GM12873 (cell line): ENCODE results near the gene ETV5.

ENCODE experiments used
- TF ChIP-seq, protein P1 (sequence below): IDR thresholded peaks from 2 replicates; pipeline ENCODE4 v1.5.1; 2012; ENCODE audit warnings: low read depth, mild to moderate bottlenecking, moderate library complexity, low read length, control low read depth; ENCODE audit not compliant: insufficient read depth; ENCODE audit errors: missing control alignments

The ETV5 gene

DNA sequence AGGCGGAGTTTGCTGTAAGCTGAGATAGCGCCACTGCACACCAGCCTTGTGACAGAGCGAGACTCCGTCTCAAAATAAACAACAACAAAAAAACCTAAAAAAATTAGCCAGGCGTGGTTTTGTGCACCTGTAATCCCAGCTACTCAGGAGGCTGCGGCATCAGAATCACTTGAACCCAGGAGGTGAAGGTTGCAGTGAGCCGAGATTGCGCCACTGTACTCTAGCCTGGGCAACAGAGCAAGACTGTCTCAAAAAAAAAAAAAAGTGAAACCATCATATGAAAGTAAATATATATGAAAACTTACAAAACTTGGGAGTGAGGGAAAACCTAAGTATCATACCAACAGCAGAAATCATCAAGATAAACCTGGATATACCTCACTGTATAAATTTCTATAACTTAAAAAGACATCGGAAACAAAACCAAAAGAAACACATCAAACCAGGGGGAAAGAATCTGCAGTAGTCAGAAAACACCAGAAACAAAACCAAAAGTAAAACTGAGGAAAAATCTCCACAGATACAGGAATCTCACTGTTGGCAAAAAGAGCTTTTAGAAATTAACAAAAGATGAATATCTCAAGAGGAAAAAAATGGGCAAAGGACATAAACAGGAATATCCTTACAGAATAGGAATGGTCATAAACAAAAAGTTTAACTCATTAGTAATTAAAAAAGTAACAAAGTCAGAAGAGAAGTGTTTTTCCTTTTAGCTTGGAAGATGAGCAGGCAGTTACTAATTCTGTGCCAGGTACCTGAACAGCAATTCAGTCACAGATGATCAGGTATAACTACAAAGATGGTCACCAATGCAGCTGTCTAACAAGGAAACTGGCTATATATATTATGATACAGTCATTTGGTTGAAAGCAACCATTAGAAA is 41.3 kb downstream of the ETV5 start:
- TF ChIP-seq, protein P1, sequence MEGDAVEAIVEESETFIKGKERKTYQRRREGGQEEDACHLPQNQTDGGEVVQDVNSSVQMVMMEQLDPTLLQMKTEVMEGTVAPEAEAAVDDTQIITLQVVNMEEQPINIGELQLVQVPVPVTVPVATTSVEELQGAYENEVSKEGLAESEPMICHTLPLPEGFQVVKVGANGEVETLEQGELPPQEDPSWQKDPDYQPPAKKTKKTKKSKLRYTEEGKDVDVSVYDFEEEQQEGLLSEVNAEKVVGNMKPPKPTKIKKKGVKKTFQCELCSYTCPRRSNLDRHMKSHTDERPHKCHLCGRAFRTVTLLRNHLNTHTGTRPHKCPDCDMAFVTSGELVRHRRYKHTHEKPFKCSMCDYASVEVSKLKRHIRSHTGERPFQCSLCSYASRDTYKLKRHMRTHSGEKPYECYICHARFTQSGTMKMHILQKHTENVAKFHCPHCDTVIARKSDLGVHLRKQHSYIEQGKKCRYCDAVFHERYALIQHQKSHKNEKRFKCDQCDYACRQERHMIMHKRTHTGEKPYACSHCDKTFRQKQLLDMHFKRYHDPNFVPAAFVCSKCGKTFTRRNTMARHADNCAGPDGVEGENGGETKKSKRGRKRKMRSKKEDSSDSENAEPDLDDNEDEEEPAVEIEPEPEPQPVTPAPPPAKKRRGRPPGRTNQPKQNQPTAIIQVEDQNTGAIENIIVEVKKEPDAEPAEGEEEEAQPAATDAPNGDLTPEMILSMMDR = no peak

- TF ChIP-seq, protein P1 = no peak
Measured at GRCh38 chr3:186060222-186060621, 48.7 kb downstream of the ETV5 start.

- TF ChIP-seq, protein P1 = no peak
Measured at GRCh38 chr3:186059192-186059591, 49.7 kb downstream of the ETV5 start.

GRCh38 chr3:186058225-186058624 is 50.7 kb downstream of the ETV5 start:
- TF ChIP-seq, protein P1 = no peak

DNA sequence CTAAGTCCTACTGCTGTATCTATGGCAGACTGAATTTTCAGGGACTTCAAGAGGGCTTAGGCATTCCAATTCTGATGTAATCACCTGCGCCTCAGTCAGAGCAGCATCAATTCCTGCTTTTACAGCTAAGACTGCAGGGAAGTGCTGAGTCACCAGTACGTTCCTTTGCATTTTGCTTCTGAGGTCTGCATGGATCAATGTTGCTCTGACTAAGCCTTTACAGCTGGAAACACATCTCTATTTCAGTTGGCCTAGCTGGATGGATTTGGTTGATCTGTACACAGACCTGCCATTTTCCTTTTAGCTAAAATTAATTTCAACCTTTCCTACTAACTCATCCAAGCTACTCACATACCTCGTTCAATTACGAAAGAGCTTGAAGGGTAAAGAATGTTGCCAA is 51.3 kb downstream of the ETV5 start:
- TF ChIP-seq, protein P1 = no peak

GRCh38 chr3:186054792-186055352 is 54.0 kb downstream of the ETV5 start:
- TF ChIP-seq, protein P1 = no peak

DNA sequence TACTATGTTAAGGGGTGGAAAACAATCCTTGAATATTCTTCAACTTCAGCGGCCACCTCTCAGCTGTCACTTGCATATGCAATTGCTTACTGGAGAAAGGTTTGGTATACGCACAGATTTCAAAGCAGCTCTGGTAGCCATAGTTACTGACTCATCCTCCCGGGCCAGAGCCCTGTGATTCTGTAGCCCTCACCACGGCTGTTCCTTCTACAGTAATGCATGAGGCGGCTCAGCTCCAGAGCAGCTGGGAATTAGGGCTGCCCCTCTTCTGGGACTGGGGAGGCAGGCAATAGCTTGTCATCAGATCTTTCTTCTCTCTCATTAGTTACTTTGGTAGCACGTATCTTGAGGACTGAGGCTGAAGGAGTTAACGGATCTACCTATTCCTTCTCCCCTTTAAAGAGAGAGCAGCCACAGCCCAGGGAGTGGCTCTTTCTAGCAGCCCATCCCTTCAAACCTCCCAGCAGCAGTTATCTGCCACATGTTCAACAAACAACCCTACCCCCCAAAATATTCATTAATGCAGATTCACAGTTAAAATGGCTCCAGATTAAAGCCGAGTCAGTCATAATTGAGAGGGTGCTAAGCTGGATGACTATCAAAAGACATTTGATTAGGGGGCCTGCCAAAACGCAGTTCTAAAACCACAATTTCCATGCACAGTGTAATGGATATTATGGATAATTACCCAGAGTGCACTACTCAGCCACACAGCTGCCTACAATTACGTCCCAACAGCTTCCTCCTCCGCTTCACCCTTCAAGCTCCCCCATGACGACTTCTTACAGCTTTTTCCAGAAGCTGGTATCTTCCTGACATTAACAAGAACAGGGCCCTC is 54.7 kb downstream of the ETV5 start:
- TF ChIP-seq, protein P1 = no peak
